ENCODE measurements around the gene SEC16A.

The SEC16A gene

DNA sequence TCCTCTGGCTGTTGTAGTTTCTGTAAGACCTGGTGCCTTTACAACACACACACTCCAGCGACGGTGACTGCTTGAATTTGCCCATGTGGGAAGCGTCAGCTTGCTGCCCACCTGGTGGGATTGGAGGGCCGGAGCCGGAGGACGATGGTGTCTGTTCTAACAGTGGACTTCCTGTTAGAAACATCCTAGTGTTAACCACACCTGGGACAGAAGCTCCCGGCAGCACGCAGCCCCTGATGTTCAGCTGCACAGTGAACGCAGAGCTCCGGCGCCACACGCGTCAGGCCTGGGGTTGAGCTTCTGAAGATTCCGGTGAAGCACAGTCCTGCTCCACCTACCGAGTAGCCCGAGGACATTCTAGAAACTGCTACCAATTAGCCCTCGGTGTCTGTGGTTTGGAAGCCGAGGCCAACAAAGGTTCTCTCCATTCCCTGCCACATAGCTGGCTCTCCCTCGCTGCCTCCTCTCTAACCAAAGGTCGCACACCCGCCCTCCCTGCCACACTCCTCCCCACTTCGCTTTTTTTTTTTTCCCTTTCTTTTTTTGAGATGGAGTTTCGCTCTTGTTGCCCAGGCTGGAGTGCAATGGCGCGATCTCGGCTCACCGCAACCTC is 58.0 kb downstream of the SEC16A start:
- H3K36me3 ChIP-seq (ENCODE audit: insufficient read depth) = 0 out of 2 replicates have a peak, but pooled peaks cover 4% of the 10 kb centered on the region
- no peak overlapping the region for H3K9ac ChIP-seq
- H3K79me2 ChIP-seq (ENCODE audit: insufficient read depth, low read depth) = no peaks in the 10 kb centered on the region
- H3K4me3 ChIP-seq (IDR thresholded peaks at IDR 0.05; ENCODE audit: insufficient read depth, low read depth, low read length) = no peak overlapping the region
- H3K4me2 ChIP-seq = no peak overlapping the region
- H3K27me3 ChIP-seq (ENCODE audit: insufficient read depth, low read depth) = no peaks in the 10 kb centered on the region
- TF ChIP-seq, protein P1, sequence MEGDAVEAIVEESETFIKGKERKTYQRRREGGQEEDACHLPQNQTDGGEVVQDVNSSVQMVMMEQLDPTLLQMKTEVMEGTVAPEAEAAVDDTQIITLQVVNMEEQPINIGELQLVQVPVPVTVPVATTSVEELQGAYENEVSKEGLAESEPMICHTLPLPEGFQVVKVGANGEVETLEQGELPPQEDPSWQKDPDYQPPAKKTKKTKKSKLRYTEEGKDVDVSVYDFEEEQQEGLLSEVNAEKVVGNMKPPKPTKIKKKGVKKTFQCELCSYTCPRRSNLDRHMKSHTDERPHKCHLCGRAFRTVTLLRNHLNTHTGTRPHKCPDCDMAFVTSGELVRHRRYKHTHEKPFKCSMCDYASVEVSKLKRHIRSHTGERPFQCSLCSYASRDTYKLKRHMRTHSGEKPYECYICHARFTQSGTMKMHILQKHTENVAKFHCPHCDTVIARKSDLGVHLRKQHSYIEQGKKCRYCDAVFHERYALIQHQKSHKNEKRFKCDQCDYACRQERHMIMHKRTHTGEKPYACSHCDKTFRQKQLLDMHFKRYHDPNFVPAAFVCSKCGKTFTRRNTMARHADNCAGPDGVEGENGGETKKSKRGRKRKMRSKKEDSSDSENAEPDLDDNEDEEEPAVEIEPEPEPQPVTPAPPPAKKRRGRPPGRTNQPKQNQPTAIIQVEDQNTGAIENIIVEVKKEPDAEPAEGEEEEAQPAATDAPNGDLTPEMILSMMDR (conservative IDR thresholded peaks at IDR 0.05; ENCODE audit: low read depth, low read length) = no peak
- no peak overlapping the region for H2AFZ ChIP-seq (ENCODE audit: low read depth)
- no peak overlapping the region for H3K27ac ChIP-seq
- H4K20me1 ChIP-seq (ENCODE audit: insufficient read depth) = no peaks in the 10 kb centered on the region
- H3K4me1 ChIP-seq (ENCODE audit: low read depth, poor library complexity, severe bottlenecking) = no peaks in the 10 kb centered on the region

DNA sequence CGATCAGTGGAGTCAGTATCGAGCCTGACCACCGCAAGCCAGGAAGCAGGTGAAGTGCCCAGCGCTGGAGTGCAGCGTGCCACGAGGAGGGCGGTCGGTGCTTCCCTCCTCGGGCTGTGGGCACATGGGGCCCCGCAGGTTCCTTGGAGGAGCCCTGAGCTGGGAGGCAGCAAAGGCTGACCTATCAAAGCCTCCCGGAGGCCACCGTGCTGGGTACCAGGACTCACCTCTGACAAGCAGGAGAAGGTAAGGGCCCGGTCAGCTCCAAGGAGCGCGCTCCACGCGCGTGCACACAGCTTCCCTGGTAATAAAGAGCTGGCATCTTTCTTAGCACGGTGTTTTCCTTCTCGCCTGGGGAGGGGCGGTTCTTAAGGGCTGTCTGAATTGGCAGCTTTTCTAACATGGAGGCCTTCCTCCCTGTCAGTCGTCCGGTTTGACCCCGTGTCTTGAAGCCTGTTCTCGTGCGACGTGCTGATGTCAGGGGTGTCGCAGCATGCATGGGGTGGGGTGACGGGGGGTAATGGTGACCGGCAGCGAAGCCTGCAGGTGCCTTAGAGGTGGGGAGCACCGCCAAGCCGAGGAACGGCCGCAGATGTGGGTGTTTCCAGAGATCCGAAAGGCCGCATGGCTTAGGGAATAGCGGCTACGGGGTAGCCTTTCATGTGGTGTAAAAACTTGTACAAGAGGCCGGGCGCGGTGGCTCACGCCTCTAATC is 59.3 kb downstream of the SEC16A start:
- H2AFZ ChIP-seq (ENCODE audit: low read depth) = no peak overlapping the region
- TF ChIP-seq, protein P1 (conservative IDR thresholded peaks at IDR 0.05; ENCODE audit: low read depth, low read length) = no peak
- H3K9ac ChIP-seq = no peak overlapping the region
- H3K4me1 ChIP-seq (ENCODE audit: low read depth, poor library complexity, severe bottlenecking) = no peaks in the 10 kb centered on the region
- no peak overlapping the region for H3K4me3 ChIP-seq (IDR thresholded peaks at IDR 0.05; ENCODE audit: insufficient read depth, low read depth, low read length)
- no peaks in the 10 kb centered on the region for H4K20me1 ChIP-seq (ENCODE audit: insufficient read depth)
- no peak overlapping the region for H3K27ac ChIP-seq
- 0 out of 2 replicates have a peak, but pooled peaks cover 4% of the 10 kb centered on the region for H3K36me3 ChIP-seq (ENCODE audit: insufficient read depth)
- H3K79me2 ChIP-seq (ENCODE audit: insufficient read depth, low read depth) = no peaks in the 10 kb centered on the region
- H3K4me2 ChIP-seq = no peak overlapping the region
- no peaks in the 10 kb centered on the region for H3K27me3 ChIP-seq (ENCODE audit: insufficient read depth, low read depth)

DNA sequence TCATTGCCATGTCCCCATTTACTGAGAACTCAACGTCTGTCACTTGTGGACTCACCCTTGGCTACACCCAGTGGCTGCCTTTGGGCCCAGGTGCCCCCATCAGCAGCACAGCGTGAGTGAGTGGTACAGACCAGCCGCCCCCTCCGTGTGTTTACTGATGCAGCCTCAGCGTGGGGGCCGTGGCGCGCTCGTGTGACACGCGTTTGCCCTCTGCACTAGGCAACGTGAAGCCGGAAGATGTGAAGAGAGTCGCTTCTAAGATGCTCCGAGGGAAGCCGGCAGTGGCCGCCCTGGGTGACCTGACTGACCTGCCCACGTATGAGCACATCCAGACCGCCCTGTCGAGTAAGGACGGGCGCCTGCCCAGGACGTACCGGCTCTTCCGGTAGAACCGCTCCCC is 60.0 kb downstream of the SEC16A start:
- TF ChIP-seq, protein P1 (conservative IDR thresholded peaks at IDR 0.05; ENCODE audit: low read depth, low read length) = no peak

DNA sequence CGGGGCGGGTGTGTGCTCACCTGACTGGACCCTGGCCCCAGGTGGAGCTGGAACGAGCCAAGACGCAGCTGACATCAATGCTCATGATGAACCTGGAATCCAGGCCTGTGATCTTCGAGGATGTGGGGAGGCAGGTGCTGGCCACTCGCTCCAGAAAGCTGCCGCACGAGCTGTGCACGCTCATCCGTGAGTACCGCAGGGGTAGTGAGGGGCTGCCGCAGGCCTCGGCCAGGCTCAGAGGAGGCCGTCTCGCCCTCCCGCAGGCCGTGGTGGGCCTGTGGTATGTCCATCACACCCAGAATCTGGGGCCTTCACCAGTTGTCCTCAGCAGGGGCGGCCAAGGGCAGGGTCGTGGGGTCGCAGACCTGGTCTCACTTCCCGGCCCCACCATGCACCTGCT is 61.0 kb downstream of the SEC16A start:
- no peaks in the 10 kb centered on the region for H3K4me1 ChIP-seq (ENCODE audit: low read depth, poor library complexity, severe bottlenecking)
- no peak overlapping the region for H3K4me3 ChIP-seq (IDR thresholded peaks at IDR 0.05; ENCODE audit: insufficient read depth, low read depth, low read length)
- no peaks in the 10 kb centered on the region for H3K27me3 ChIP-seq (ENCODE audit: insufficient read depth, low read depth)
- H3K36me3 ChIP-seq (ENCODE audit: insufficient read depth) = peaks cover 4% of the 10 kb centered on the region; the same call in 1 of the 2 replicates
- H3K4me2 ChIP-seq = no peak overlapping the region
- no peaks in the 10 kb centered on the region for H4K20me1 ChIP-seq (ENCODE audit: insufficient read depth)
- H3K79me2 ChIP-seq (ENCODE audit: insufficient read depth, low read depth) = no peaks in the 10 kb centered on the region
- H2AFZ ChIP-seq (ENCODE audit: low read depth) = no peak overlapping the region
- H3K9ac ChIP-seq = no peak overlapping the region
- H3K27ac ChIP-seq = no peak overlapping the region
- TF ChIP-seq, protein P1 (conservative IDR thresholded peaks at IDR 0.05; ENCODE audit: low read depth, low read length) = no peak

More for the DNA sequence above, 60.0 kb downstream of the SEC16A start:
- Histone ChIP-seq H3K9ac (no peak overlapping the region), H3K36me3 (ENCODE audit: insufficient read depth) (0 out of 2 replicates have a peak, but pooled peaks cover 4% of the 10 kb centered on the region), H3K27me3 (ENCODE audit: insufficient read depth, low read depth) (no peaks in the 10 kb centered on the region), H3K4me2 (no peak overlapping the region), H3K4me3 (IDR thresholded peaks at IDR 0.05; ENCODE audit: insufficient read depth, low read depth, low read length) (no peak overlapping the region), H3K27ac (no peak overlapping the region), H3K4me1 (ENCODE audit: low read depth, poor library complexity, severe bottlenecking) (no peaks in the 10 kb centered on the region), H3K79me2 (ENCODE audit: insufficient read depth, low read depth) (no peaks in the 10 kb centered on the region), H2AFZ (ENCODE audit: low read depth) (no peak overlapping the region), H4K20me1 (ENCODE audit: insufficient read depth) (no peaks in the 10 kb centered on the region)
